GM12878 (cell line): ENCODE measurements around the gene LIN7B.

Source experiments
- ZSCAN29 ChIP-seq: fragments of 450-650 bp; IDR thresholded peaks from 2 replicates; pipeline ENCODE4 v1.6.1; 2017; ENCODE audit warnings: mild to moderate bottlenecking, moderate library complexity
- TF ChIP-seq, protein P1 (sequence below), 3 experiments: IDR thresholded peaks in 2 of 3; conservative IDR thresholded peaks in 1 of 3; 2 replicates each; pipeline ENCODE4 v1.5.1; 2011; ENCODE audit warnings: low read depth in 3 of 3, low read length in 3 of 3, mild to moderate bottlenecking in 3 of 3, control low read depth in 2 of 3, moderate library complexity in 2 of 3, inconsistent platforms in 1 of 3, mixed read lengths in 1 of 3; ENCODE audit not compliant: control insufficient read depth in 2 of 3, insufficient read depth in 1 of 3; ENCODE audit errors: extremely low read depth in 1 of 3

DNA sequence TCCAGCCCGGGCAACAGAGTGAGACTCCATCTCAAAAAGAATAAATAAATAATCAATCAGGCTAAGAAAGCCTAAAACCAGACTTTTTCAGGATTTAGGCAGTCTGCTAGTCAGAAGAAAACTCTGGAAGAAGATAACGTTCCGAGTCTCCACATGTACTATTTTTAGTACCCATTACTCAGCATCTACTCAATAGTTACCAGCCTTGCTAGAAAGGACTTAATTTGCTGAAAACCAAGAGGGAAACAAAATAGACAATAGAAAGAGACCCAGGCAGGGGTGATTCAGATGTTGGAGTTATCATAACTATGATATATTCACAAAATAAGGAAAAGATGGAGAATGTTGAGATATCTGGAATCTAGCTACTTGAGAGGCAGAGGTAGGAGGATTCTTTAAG is 3.6 kb upstream of the LIN7B start:
- no peak for TF ChIP-seq ZSCAN29
- TF ChIP-seq, protein P1, sequence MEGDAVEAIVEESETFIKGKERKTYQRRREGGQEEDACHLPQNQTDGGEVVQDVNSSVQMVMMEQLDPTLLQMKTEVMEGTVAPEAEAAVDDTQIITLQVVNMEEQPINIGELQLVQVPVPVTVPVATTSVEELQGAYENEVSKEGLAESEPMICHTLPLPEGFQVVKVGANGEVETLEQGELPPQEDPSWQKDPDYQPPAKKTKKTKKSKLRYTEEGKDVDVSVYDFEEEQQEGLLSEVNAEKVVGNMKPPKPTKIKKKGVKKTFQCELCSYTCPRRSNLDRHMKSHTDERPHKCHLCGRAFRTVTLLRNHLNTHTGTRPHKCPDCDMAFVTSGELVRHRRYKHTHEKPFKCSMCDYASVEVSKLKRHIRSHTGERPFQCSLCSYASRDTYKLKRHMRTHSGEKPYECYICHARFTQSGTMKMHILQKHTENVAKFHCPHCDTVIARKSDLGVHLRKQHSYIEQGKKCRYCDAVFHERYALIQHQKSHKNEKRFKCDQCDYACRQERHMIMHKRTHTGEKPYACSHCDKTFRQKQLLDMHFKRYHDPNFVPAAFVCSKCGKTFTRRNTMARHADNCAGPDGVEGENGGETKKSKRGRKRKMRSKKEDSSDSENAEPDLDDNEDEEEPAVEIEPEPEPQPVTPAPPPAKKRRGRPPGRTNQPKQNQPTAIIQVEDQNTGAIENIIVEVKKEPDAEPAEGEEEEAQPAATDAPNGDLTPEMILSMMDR (IDR thresholded peaks at IDR 0.05 in 2 of 3, conservative IDR thresholded peaks at IDR 0.05 in 1 of 3; ENCODE audit: control insufficient read depth in 2 of 3, extremely low read depth in 1 of 3, insufficient read depth in 1 of 3, low read depth in 3 of 3, low read length in 3 of 3) = no peak
